ENCODE results near the gene LSM6.

Gene LSM6

GRCh38 chr4:146175541-146176453, at the start of gene LSM6:
Gene LSM6, plus strand, starts transcription at chr4:146175718. Its CDS starts 7,204 bp downstream, at chr4:146182922.
- DNase-seq (ENCODE audit: low spot score) (peak; percentile 87), FAIRE-seq (no peak)

GRCh38 chr4:146132445-146132844, 43.1 kb upstream of the LSM6 start:
- DNase-seq (ENCODE audit: low spot score) (no peak), FAIRE-seq (no peak)

- FAIRE-seq (no peak), DNase-seq (ENCODE audit: low spot score) (no peak)
Observed at GRCh38 chr4:146134761-146135445, 40.6 kb upstream of the LSM6 start.

GRCh38 chr4:146135941-146136340, 39.6 kb upstream of the LSM6 start:
- DNase-seq (ENCODE audit: low spot score) = no peak
- FAIRE-seq = no peak

- DNase-seq (ENCODE audit: low spot score) = no peak
- FAIRE-seq = no peak
Observed at GRCh38 chr4:146142768-146143167, 32.8 kb upstream of the LSM6 start.

- FAIRE-seq = no peak
- DNase-seq (ENCODE audit: low spot score) = no peak
Observed at GRCh38 chr4:146143888-146144287, 31.6 kb upstream of the LSM6 start.

- FAIRE-seq = no peak
- DNase-seq (ENCODE audit: low spot score) = no peak
Observed at GRCh38 chr4:146146918-146147317, 28.6 kb upstream of the LSM6 start.

- no peak for FAIRE-seq
- no peak for DNase-seq (ENCODE audit: low spot score)
Observed at GRCh38 chr4:146148021-146148420, 27.5 kb upstream of the LSM6 start.

- no peak for FAIRE-seq
- no peak for DNase-seq (ENCODE audit: low spot score)
Observed at GRCh38 chr4:146154057-146154456, 21.5 kb upstream of the LSM6 start.

- no peak for DNase-seq (ENCODE audit: low spot score)
- FAIRE-seq = no peak
Observed at GRCh38 chr4:146155152-146155724, 20.3 kb upstream of the LSM6 start.

- FAIRE-seq (no peak), DNase-seq (ENCODE audit: low spot score) (no peak)
Observed at GRCh38 chr4:146158036-146158745, 17.3 kb upstream of the LSM6 start.

GRCh38 chr4:146159384-146160058, 16.0 kb upstream of the LSM6 start:
- FAIRE-seq (no peak), DNase-seq (ENCODE audit: low spot score) (no peak)

- no peak for FAIRE-seq
Observed at GRCh38 chr4:146161243-146161642, 14.3 kb upstream of the LSM6 start.

GRCh38 chr4:146165221-146165620, 10.3 kb upstream of the LSM6 start:
- no peak for DNase-seq (ENCODE audit: low spot score)
- no peak for FAIRE-seq

More at GRCh38 chr4:146161243-146161642, 14.3 kb upstream of the LSM6 start:
- no peak for DNase-seq (ENCODE audit: low spot score)

- FAIRE-seq (no peak), DNase-seq (ENCODE audit: low spot score) (no peak)
Observed at GRCh38 chr4:146165840-146166239, 9.7 kb upstream of the LSM6 start.

- no peak for FAIRE-seq
- no peak for DNase-seq (ENCODE audit: low spot score)
Observed at GRCh38 chr4:146170149-146170548, 5.4 kb upstream of the LSM6 start.

GRCh38 chr4:146176891-146177290, 1.4 kb downstream of the LSM6 start:
- DNase-seq (ENCODE audit: low spot score) (no peak), FAIRE-seq (no peak)

- DNase-seq (ENCODE audit: low spot score) = no peak
- FAIRE-seq = no peak
Observed at GRCh38 chr4:146178126-146178525, 2.6 kb downstream of the LSM6 start.

- DNase-seq (ENCODE audit: low spot score) = no peak
- no peak for FAIRE-seq
Observed at GRCh38 chr4:146179784-146180370, 4.4 kb downstream of the LSM6 start.

- FAIRE-seq (no peak), DNase-seq (ENCODE audit: low spot score) (no peak)
Observed at GRCh38 chr4:146182443-146182842, 6.9 kb downstream of the LSM6 start.

- no peak for FAIRE-seq
Observed at GRCh38 chr4:146183209-146183608, 7.7 kb downstream of the LSM6 start.

More at GRCh38 chr4:146183209-146183608, 7.7 kb downstream of the LSM6 start:
- no peak for DNase-seq (ENCODE audit: low spot score)

Measured in urothelium cell line (cell line).